Ovary (tissue), 9 donors: ENCODE data around the gene PWP2. TPM values are rescaled to one million over a fixed set of nuclear protein-coding genes. Genes with fewer than 3 reads are reported as not detected.

ENCODE experiments used
- DNase-seq, 5 donors: peaks; one replicate each; pipeline ENCODE4 v3.0.0-alpha.2; 2019 to 2020
- H3K27ac ChIP-seq, 2 donors: fragments of 200-600 bp; one replicate each; pipeline versions ENCODE4 v1.5.1 to v1.8.0; 2019 to 2022
- H3K27me3 ChIP-seq: fragments of 200-600 bp; one replicate; pipeline ENCODE4 v1.8.0; 2022
- H3K36me3 ChIP-seq: fragments of 200-600 bp; sonication (generic); one replicate; pipeline ENCODE4 v1.5.1; 2019
- H3K4me1 ChIP-seq: one replicate; pipeline ENCODE4 v1.8.1; 2013; ENCODE audit warnings: mild to moderate bottlenecking, moderate library complexity; ENCODE audit not compliant: insufficient read depth
- H3K4me3 ChIP-seq: fragments of 200-600 bp; sonication (generic); one replicate; pipeline ENCODE4 v1.5.1; 2017
- H3K9me3 ChIP-seq, 2 donors: fragments of 200-600 bp in 1 of 2; sonication (generic) in 1 of 2; one replicate each; pipeline versions ENCODE4 v1.5.1 to v1.8.1; 2013 to 2019; ENCODE audit warnings: mild to moderate bottlenecking in 1 of 2, moderate library complexity in 1 of 2
- EP300 ChIP-seq: sonication (generic); formaldehyde crosslinking; IDR thresholded peaks from one replicate; pipeline ENCODE4 v1.6.1; 2017; ENCODE audit warnings: antibody characterized with exemption
- POLR2A ChIP-seq: fragments of 450-650 bp; IDR thresholded peaks from one replicate; pipeline ENCODE4 v1.6.1; 2017; ENCODE audit warnings: antibody characterized with exemption, mild to moderate bottlenecking, moderate library complexity
- WGBS, 3 donors: extraction: QIAGEN DNeasy Blood & Tissue Kit in 1 of 3; methylation state at CpG; one replicate each; pipeline versions ENCODE4 v1.1.5 to v1.1.7; 2013 to 2017; 5-methylcytosine and 5-hydroxymethylcytosine counted together
- intact Hi-C, 4 donors: fragments of 100-400 bp; cut with DNase I; formaldehyde crosslinking; loops; one replicate each; pipeline versions ENCODE4 v1.11.0 to v1.15.1; 2022 to 2023
- polyA plus RNA-seq, 2 donors: library from polyadenylated mRNA; stranded (reverse); fragments of 200-250 nt in 1 of 2; fragments of 350-450 nt in 1 of 2; fragmentation: Illumina TruSeq in 1 of 2; extraction: RNeasy Lipid Tissue Mini Kit (QIAGEN cat#74804) in 1 of 2; gene quantifications; one replicate each; pipeline ENCODE4 v1.2.3, GENCODE V29; 2013 to 2014
- total RNA-seq, 7 donors: library from RNA; depleted of rRNA in 2 of 7; stranded (reverse); fragments of >200 nt in 2 of 7; fragmentation: NEBNext Ultra II Directional in 3 of 7; extraction: Animal tissue kit (Norgen Biotek cat#: 25700) in 3 of 7; gene quantifications; one replicate each; pipeline versions ENCODE4 v1.1.0 to v1.2.4, GENCODE V29; 2016 to 2023
- TF ChIP-seq, protein P1 (sequence below), 3 donors: fragments of 450-650 bp in 2 of 3; fragments of 200-600 bp in 1 of 3; IDR thresholded peaks; one replicate each; pipeline versions ENCODE4 v1.5.1 to v1.8.0; 2016 to 2022; ENCODE audit warnings: antibody characterized with exemption in 3 of 3, mild to moderate bottlenecking in 1 of 3
- donor health status: DM: no; HTN: no; CAD: no; lungs with moderate emphysema.
- donor health status: DM: no; HTN: no; CAD: no.
- donor health status: Bipolar disorder and iron deficiency.
- donor health status: DM: yes; HTN: yes; CAD: no.
- donor health status: DM: no; HTN: no; CAD: no.
- donor health status: DM: yes; HTN: yes; CAD: no.

PWP2 gene
- total and polyA plus RNA-seq, 9 donors = 1.2 to 9.3 (median 4.3) TPM

DNA sequence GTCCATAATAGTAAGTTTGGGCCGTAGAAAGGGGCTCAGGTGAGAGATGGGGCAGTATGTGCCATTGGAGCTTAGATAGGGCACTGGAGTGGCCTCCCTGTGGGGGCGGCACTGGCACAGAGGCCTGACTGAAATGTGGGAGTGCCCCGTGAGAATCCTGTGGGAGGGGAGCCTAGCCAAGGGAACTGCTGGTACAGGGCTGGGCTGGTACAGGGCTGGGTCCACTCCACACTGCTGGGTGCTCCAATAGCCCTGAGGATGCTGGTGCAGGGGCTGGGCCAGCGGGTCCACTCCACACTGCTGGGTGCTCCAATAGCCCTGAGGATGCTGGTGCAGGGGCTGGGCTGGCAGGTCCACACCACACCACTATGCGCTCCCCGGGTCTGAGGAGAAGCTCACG is 44.8 kb upstream of the PWP2 start:
- no peaks in the 10 kb centered on the region for H3K36me3 ChIP-seq
- TF ChIP-seq, protein P1, sequence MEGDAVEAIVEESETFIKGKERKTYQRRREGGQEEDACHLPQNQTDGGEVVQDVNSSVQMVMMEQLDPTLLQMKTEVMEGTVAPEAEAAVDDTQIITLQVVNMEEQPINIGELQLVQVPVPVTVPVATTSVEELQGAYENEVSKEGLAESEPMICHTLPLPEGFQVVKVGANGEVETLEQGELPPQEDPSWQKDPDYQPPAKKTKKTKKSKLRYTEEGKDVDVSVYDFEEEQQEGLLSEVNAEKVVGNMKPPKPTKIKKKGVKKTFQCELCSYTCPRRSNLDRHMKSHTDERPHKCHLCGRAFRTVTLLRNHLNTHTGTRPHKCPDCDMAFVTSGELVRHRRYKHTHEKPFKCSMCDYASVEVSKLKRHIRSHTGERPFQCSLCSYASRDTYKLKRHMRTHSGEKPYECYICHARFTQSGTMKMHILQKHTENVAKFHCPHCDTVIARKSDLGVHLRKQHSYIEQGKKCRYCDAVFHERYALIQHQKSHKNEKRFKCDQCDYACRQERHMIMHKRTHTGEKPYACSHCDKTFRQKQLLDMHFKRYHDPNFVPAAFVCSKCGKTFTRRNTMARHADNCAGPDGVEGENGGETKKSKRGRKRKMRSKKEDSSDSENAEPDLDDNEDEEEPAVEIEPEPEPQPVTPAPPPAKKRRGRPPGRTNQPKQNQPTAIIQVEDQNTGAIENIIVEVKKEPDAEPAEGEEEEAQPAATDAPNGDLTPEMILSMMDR (IDR thresholded peaks at IDR 0.05) = no peak
- TF ChIP-seq POLR2A (no peak), EP300 (no peak)
- H3K9me3 ChIP-seq = no peaks in the 10 kb centered on the region
- no peak overlapping the region for H3K4me3 ChIP-seq
- no peaks in the 10 kb centered on the region for H3K27me3 ChIP-seq
- 88 to 94% (median 90%) methylated on average over 7 of the region's 7 CpGs for WGBS, 3 donors
- DNase-seq = no peak
- no peaks in the 10 kb centered on the region for H3K4me1 ChIP-seq
- H3K27ac ChIP-seq = no peak overlapping the region
- intact Hi-C loops = no loop called here

DNA sequence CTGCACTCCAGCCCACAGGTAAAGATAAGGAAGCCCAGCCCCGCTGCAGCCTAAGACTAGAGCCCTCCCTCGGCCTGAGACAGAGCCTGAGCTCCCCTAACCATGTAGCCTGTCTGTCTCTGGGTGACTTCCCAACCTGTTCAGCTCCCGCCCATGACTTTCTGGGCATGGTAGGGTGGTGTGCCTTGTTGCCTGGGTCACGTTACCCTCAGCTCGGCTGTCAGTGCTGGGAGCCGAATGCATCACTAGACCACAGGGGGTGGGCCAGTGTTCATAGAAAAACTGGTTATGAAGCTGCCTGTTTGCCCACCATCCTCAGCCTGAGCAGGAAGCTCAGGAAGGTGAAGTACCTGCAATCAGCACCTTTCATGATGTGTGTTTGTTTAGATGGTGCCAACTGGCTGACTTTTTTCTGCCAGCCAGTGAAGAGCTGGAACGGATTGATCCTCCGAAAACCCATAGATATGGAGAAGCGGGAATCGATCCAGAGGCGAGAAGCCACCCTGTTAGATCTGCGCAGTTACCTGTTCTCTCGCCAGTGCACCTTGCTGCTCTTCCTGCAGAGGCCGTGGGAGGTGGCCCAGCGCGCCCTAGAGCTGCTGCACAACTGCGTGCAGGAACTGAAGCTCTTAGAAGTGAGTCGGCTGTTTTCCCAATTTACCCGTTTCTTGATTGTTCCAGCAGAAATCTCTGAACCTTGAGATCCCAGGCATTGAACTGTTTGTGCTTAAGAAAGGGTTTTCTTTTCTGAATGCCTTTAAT is 43.9 kb upstream of the PWP2 start:
- H3K27me3 ChIP-seq = no peaks in the 10 kb centered on the region

DNA sequence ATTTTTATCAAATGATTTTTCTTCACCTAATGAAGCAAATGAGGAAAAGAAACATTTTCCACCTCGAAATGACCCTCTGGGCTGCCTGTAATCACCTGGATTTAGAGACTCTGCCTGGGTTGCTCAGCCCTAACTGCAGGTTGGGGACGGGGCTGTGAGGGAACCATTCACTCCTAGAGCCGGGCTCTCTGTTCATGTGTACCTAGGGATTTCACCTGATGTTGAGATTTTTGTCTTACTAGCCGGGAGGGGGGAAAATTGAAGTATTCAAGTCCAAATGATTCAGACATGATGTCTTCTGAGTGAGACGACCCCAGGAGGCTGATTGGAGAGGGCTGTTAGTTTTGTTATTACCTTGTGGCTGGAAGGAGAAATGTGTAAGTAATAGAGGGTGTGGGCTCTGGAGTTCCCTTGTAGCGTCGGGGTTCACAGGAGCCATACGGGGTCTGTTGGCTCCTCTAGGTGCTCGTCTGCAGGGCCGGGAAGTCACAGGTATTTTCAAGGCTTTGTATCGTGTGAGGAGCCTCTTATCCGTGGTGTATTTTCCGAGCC is 42.3 kb upstream of the PWP2 start:
- Histone ChIP-seq H3K4me1 (no peaks in the 10 kb centered on the region), H3K4me3 (no peak overlapping the region), H3K36me3 (no peaks in the 10 kb centered on the region), H3K27ac (no peak overlapping the region), H3K9me3 (no peaks in the 10 kb centered on the region), H3K27me3 (no peaks in the 10 kb centered on the region)
- intact Hi-C loops = no loop called here
- no peak for DNase-seq
- WGBS, 3 donors = 92 to 94% (median 92%) methylated on average over 13 of the region's 13 CpGs
- TF ChIP-seq EP300 (no peak), POLR2A (no peak)
- TF ChIP-seq, protein P1 (IDR thresholded peaks at IDR 0.05) = no peak

More for the DNA sequence above, 43.9 kb upstream of the PWP2 start:
- WGBS, 3 donors = 93% methylated on average over 19 of the region's 19 CpGs
- Histone ChIP-seq H3K27ac (no peak overlapping the region), H3K9me3 (no peaks in the 10 kb centered on the region), H3K4me3 (no peak overlapping the region), H3K4me1 (no peaks in the 10 kb centered on the region), H3K36me3 (no peaks in the 10 kb centered on the region)
- no peak for DNase-seq
- intact Hi-C loops = no loop called here
- TF ChIP-seq, protein P1 (IDR thresholded peaks at IDR 0.05) = no peak
- TF ChIP-seq POLR2A = no peak
- TF ChIP-seq EP300 = no peak

DNA sequence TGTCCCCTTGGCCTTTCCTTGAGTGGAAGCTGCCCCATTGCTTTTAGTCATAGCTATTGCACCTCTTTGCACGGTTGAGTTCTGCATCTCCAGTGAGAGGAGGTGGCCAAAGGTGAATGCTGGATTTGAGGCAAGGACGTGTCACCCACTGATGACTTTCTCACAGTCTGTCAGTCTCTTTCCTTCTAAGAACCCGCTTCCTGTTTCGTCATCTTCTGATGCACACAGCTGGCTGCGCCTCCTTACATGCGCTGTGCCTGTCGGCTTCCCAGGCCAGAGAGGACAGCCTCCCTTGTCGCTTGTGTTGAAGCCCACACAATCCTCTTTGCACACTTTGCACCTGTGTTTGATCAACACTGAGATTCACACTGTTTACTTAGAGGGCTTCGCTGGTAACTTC is 41.8 kb upstream of the PWP2 start:
- Histone ChIP-seq H3K4me3 (no peak overlapping the region), H3K36me3 (no peaks in the 10 kb centered on the region), H3K9me3 (no peaks in the 10 kb centered on the region), H3K27me3 (no peaks in the 10 kb centered on the region), H3K27ac (no peak overlapping the region), H3K4me1 (no peaks in the 10 kb centered on the region)
- no peak for DNase-seq
- TF ChIP-seq POLR2A (no peak), EP300 (no peak)
- TF ChIP-seq, protein P1 (IDR thresholded peaks at IDR 0.05) = no peak
- 91 to 92% (median 92%) methylated on average over 9 of the region's 9 CpGs for WGBS, 3 donors
- intact Hi-C loops = no loop called here
